Stimulated activated CD8-positive, alpha-beta memory T cell treated with anti-CD3 and anti-CD28 coated beads, Interleukin-12 subunit alpha, Interleukin-12 subunit beta, amount 100 ng/mL, for 24 hours (primary cell): ENCODE results near the gene QRFP.

Experiments
- DNase-seq: peaks from one replicate; pipeline ENCODE4 v3.0.0-alpha.2; 2020; ENCODE audit errors: extremely low read depth

The QRFP gene

DNA sequence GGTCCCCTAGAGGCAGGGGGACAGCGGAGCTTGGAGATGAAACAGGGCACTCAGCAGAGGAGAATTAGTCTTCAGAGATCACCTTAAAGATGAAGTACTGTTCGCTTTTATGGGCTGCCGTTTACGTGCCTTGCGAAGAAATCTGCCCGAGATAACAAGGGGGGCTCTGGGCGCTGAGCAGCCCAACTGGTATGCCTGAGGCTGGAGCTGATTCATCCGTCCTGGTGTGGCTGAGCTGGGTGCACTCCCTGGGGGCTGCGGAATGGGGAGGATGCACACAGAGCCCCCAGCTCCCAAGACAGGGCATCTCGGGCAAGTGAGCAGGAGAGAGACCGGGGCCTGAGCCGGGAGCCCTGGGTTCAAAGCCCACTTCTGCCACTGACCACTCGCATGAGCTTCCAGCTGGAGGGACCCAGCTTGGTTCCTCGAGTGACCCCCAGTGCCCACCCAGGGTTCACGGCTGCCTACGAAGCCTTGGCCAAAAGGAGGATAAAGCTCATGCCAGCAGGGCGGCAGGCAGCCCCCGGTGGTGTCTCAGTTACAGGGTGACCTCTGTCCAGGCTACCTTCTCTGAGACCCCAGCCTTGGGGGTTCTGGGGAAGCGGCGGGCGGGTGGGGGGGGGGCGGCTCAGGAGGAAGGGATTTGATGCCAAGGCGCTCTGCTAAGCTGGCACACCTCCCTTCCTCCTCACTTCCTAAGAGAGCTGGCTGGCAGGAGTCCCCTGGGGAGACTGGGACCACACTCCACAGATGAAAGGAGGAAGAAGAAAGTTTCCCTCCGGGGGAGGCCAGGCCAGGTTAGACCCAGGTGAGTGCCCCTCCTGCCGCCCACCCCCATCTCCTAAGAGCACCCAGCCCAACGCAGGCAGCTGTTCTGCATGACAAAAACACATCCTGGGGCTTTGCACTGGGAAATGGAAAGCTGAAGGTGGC is 36.8 kb upstream of the QRFP start:
- DNase-seq: no peak

DNA sequence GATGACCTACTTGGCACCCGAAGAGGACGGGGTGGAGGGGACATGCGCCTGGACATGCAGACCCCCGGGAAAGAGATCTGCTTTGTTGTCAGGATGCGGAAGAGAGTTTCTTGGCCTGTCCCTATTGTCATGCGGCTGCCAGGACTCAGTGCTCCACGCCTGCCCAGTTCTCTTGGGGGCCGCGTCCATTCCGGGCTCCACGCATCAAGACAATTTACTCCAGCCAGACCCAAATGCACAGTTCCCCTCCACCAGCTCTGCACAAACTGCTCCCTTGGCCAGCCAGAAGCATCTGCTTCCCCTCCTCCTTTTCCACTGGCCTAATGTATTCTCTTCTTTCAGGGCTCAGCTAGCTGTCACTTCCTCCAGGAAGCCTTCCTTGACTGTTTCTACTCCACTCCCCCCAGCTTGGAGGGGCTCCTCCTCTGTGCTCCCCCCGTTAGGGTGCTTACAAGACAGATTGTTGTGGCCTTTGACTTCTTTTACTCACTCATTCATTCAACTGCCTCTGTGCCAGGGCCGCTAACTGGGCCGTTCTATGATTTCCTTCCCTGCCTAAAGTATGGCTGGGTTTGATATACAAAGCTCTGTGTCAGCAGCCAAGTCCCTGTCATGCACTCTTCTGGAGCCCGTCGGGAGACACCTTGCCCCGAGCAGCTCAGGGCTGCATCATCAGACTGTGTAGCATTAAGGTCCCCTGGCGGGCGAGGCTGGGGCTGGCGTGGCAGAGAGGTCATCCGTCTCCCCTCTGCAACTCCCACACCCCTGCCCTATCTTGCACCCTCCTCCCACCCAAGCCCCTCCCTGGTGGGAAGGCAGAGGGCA is 35.9 kb upstream of the QRFP start:
- DNase-seq: no peak

DNA sequence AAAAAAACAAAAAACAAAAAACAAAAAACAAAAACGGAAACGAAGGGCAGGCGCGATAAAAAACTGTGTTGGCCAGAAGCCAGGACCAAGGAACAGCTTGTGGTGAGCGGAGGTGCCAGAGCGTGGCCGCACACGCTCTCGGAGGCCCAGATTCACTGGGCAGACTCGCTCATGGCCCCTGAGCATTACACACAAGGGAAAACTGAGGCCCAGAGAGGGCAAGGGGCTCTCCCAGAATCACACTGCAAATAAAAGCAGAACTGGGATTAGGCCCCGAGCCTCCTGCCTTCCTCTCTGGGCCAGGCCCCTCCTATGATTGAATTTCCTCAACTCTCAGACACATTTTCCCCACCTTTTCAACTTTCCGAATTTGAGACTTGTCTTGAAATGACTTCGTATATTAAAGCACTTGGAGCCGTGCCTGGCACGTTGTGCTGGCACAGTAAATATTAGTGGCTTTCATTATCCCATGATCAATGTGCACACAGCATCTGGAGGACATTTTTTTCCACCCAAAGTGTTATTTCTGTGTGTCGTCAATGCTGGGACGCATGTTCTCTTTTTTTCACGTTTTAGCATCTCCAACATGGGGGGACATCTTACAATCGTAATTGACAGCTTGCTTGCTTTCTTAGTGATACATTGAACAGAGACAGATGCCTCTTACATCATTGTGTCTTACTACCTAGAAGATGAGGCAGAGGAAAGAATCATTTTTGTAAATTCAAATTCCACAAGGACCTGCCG is 35.1 kb upstream of the QRFP start:
- no peak for DNase-seq

DNA sequence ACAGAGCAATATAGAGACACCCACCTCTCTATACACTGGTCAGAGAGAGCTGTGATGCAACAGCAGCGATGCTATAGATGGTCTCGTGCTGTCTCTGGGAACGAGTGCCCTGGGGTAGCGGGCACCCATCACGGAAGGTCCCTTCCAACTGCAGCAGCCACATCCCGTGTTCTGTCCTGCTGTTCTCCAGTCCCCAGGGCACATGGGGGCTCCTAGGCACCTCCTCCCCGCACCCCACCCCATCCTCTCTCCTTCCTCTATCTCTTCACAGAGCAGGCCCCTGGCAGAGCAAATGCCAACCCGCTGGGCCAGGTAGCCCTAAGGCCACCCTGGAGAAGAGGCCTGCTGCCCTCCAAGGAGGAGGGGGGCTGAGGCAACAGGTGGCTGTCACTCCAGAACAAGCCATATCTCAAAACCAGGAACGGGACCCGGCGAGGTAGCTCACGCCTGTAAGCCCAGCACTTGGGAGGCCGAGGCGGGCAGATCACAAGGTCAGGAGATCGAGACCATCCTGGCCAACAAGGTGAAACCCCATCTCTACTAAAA is 34.3 kb upstream of the QRFP start:
- no peak for DNase-seq

DNA sequence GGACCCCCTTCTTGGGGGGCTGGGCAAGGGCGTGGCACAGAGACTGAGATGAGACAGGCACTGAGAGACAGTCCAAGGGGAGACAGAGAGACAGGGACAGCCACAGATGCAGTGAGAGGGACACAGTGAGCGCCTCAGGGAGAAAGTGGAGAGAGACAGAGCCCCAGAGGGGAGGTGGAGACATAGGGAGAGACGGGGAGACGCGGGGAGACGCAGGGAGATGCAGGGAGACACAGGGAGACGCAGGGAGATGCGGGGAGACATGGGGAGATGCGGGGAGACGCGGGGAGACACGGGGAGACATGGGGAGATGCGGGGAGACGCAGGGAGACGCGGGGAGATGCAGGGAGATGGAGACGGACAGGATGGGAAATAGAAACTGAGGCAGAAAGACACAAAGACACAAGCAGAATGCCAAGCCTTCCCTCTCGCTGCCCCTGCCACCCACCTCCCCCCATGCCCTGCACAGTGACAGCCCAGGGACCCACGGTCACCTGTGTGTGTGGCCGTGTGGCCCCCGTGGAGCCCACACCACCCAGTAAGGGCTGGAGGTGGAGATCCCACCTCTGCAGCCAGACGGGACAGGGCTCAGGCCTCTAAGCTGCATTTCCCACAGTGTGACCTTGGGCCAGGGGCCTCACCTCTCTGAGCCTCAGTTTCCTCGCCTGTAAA is 33.7 kb upstream of the QRFP start:
- no peak for DNase-seq

DNA sequence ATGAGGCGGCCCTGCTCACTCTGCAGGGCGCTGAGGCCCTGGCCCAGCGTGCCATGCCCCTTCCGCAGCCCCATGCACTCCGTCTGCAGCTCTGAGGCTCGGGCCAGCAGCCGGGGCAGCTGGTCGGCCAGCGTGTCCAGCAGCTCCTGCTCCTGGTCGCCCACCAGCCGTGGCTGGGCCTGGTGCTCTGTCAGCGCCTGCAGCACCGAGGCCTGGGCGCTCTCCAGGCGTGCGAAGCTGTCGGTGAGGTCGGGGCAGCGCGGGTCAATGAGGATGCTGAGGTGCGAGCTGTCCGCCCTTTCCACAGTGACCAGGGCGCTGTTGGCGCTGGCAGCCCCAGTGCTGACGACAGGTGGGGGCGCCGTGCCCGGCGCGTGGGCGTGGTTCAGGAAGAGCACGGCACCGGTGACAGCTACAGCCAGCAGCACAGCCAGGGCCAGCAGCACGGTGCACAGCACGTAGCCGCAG is 33.0 kb upstream of the QRFP start:
- no peak for DNase-seq

DNA sequence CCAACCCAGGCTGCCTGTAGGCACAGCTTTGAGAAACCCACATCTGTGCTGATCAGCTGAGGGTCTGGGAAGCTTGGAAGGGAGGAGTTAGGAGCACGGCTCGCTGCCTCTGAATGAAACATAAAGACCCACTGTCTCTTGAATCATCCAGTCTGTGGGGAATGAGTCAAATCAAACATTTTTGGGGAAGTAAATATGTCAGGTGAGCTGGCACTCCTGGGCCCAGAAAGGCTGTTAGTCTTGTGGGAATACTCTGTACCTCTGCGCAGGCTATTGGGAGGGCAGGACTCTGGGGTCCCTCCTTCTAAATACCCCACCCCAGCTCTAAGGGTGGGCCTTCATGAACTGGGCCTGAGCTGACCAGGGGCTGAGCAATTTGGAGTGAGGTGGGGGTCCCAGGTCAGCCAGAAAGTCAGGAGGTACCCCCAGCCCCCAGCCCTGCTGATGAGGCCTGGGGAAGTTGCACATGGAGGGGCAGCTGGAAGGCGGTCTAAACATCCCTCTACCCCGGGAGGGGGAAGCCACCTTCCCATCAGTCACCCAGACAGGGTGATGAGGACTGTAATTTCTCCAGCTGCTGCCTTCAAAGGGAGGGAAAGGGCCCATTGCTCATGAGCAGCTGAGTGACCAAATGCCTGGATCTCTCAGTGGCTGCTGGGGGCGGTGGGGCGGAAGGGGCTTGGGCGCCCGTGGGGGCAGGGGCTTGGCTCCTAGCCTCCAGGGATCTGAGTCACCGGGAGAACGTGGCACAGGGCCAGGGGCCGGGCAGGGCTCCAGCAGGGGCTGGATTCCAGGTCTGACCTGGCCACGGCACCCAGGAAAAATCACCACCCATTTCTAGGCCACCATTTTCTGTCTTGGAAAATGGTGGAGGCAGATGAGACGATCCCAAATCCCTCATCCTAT is 31.6 kb upstream of the QRFP start:
- DNase-seq: no peak

DNA sequence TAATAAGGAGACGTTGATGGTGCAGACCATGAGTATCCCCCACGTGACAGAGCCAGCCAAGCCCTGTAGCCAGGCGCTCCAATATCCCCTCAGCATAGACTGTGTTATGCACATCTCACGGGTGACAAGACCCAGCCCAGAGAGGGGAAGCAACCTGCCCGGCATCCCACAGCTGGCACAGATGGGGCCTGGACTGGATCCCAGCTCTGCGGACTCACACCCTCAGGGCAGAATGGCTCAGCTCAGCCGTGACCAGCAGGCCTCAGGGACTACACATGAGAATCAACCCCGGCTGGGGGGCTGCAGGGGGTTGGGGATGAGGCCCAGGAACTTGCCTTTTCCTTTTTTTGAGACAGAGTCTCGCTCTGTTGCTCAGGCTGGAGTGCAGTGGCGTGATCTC is 30.7 kb upstream of the QRFP start:
- no peak for DNase-seq

DNA sequence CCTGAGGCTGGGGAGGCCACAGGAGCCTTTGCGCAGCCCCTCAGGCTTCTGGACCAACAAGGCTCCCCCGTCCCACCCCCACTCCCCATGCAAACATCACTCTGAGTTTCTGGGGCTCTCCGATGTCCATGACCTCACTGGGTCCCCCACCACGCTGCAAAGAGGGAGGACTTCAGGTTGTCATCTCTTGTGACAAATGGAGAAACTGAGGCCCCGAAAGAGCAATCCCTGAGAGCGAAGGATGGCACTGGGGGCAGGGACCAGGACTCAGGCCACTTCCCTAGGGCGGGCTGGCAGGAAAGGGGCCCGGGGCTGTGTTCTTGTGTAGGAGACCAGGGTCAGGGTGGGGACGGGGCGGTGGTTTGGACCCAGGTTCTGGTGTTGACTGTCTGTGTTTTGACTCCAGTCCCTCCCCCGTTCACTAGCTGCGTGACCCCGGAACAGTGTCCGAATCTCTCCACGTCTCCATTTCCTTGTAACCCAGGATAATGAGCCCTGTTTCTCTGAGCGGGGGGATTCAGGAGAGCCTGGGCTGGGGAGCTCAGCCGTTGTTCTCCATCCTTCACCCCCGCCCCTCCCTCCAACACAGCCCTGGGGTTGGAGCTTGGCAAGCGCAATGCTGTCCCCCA is 28.6 kb upstream of the QRFP start:
- DNase-seq: no peak

DNA sequence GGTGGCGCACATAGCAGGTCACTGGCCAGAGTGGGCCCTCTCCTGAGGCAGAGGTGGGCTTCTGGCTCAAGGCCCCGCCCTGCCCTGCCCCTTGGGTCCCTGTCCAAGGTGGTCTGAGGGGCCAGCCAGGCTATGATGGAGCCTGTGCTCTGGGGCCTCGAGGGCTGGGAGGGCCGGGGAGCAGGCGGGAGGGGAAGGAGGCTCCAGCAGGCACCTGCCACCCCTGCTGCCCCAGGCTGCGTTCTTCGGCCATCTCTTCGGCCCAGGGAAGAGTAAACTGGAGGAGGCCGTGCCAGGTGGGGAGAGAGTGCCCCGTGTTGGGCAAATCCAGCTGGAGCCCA is 27.8 kb upstream of the QRFP start:
- DNase-seq: no peak

DNA sequence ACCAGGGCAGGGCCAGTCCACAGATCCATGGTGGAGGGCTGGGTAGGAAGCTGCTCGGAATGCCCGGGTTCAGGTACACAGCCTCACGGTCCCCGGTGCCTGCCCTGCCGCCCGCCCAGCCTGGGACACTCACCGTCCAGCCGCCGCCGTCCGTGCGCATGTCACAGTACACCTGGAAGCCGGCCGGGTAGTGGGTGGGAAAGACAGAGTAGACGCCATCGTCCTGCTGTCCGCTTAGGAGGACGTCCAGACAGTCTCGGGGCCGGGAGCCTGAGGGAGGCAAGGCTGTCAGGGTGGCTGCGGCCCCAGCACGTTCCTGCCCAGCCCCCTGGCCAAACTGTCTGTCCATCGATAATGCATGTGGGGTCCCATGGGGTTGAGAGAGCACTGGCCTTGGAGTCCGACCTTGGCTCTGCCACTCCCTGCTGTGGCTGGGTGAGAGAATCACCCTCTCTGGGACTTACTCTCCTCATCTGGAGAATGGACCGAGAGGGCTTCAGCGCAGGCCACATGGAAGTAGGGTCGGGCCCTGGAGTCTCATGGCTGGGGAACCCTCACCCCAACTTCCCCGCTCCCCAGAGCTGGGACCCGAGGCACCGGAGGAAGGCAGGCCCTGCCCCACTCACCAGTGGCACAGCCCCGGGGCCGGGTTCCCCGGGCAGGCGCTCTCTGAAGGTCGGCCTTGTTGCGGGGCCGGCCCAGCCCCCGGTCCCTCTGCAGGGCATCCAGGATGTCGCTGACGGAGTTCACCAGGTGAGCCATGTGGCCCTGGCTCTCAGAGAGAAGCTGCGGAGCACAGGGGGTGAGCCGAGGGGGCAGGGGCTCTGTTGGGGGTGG is 27.2 kb upstream of the QRFP start:
- no peak for DNase-seq

DNA sequence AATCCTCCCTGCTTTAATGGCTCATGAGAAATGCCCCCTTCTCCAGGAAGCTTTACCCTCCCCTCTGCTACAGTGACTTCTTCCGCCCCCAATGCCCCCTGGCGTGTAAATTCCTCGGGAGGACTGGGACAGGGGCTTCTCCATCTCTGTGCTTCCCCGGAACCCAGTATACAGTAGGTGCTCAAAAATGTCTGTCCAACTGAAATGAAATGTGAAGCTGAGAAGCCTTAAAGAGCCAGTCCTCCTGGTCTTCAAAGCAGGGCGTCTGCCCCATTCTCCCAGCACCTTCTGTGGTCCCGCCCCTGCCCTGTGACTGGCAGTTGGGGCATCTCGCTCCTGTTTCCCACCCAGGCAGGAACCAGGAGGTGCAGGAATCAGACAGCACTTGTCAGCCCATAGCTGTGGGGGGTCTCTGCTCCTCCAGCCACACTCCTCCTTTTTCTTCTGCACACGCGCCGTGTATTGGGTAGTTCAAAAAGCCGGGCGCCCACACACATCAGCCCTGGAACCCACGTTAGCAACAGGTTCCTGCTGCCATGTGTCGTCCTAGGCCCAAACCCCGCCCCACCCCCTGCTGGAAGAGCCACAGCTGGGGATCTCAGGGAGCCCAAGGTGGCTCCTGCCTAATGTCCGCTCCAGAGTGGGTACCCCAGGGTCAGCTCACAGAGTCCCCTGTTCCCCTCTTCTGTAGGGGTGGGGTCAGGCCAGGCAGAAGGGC is 26.4 kb upstream of the QRFP start:
- DNase-seq: no peak

DNA sequence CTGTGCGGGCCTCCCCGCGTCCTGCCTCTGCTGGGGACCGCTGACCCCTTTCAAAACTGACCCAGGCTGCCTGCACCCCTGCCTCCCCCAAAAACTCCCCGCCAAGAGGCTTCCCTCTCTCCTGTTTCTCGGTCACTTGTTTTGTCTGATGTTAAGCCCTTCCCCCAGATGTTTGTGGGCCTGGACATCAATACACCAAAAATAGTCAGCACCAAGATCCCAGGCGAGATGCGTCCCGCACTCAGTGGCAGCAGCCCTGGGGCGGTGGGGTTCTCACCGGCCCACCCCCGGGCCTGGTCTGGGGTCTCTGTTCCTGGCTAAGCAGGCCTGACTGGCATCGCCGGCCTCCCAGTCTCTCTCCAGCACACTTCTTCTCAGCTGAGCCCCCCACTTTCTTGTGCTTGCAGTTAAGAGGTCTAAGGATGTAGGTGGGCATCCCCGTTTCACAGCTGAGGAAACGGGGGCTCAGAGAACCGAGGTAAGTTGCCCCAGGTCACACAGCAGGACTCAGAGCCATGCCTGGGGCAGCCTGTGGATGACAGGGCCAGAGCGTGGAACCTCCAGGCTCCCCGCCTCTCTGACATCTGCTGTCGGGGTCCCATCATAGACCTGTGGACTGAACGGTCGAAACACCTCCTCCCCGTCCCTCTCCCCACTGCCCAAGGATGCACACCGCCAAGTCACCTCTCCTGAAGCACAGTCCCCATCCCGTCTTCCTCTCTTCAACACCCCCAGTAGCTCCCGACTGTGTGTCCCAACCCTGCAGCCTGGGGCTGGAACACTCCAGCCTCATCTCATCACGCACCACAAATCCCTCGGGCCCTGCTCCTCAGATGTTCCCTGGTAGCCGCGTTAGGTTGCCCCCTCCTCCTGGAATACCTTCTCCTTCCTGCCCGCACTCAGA is 25.6 kb upstream of the QRFP start:
- no peak for DNase-seq

DNA sequence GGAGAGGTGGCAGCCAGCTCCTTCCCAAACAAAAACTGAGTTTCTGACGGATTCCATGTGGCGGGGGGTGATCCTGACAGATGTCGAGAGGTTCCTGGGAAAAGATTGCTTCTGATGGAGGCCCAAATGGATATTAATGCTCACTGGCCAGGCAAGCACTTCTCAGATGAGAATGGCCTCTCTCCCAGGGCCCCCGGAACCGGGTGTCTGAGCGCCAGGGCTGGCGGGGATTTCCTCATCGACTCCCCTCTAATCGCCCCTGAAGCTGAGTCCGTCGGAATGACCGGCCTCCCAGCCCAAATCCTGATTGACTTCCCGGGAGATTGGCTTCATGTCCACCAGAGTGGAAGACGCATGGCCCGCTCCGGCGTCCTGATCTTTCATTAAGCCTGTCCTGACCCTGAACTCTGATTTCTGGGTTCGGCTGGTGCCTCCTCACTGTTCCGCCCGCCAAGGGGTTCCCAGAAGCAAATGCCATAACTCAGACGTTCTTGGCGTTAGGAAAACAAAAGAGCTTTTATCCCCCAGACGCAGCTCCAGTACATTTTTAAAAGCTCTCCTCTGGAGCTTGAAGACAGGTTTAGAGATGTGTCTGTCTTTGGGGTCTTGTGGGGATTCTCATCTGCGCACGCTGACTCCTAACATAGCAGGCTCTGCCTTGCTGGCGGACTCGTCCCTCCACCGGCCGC is 24.8 kb upstream of the QRFP start:
- DNase-seq: no peak

DNA sequence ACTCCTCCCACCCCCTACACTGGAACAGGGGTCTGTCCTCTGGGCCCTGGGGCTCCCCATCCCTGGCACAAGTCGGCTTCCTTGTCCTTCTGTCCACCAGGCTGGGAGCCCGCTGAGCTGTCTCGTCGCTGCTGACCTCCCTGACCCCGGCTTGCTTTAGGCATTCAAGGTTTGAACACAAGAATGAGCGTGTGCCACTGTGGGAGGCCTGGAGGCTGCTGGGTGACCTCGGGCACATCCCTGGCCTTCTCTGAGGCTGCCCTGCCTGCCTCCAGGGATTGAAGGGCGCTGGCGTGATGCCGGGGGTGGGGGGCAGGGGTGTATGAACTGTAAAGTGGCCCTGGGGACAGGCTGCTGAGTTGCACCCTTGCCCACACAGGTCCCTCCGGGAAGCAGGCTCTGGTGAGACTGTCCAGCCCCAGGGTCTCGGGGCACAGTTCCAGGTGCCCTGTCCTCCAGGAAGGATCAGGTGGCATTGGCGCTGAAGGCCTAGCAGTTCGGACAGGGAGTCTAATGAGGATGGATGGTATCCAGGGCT is 24.2 kb upstream of the QRFP start:
- no peak for DNase-seq

DNA sequence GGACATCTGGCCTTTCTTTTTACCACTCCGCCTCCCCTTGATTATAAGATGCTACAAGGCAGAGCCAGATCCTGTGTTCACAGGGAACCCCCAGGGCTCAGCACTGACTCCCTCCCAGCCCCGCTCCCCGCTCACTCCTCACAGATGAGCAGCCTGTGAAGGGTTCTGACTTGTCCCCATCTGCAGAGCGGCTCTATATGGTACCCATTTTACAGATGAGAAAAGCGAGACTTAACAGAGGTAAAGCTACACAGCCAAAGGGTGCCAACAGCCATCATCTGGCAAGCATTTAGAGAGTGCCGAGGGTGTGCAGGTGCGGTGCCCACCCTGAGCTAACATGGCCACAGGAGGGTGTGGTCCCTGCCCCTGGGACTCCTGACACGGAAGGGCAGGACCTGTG is 23.6 kb upstream of the QRFP start:
- no peak for DNase-seq
